Mononuclear cell (primary cell): Measurements from ENCODE around the gene TIAM2. TPM values are rescaled to one million over a fixed set of nuclear protein-coding genes. Genes with fewer than 3 reads are reported as not detected.

ENCODE experiments used
- H3K27me3 ChIP-seq: 2 replicates; pipeline ENCODE4 v1.6.0; 2011; ENCODE audit warnings: low read length, control low read depth; ENCODE audit not compliant: insufficient read depth
- H3K4me1 ChIP-seq: 2 replicates; pipeline ENCODE4 v1.5.1; 2011; ENCODE audit warnings: mild to moderate bottlenecking, low read length, control low read depth; ENCODE audit not compliant: insufficient read depth
- H3K4me3 ChIP-seq: 2 replicates; pipeline ENCODE4 v1.5.1; 2011; ENCODE audit warnings: mild to moderate bottlenecking, low read length, moderate library complexity
- H3K9me3 ChIP-seq: 2 replicates; pipeline ENCODE4 v1.5.1; 2011; ENCODE audit warnings: low read depth, mild to moderate bottlenecking, control low read depth, low read length
- total RNA-seq: library from RNA; depleted of rRNA; stranded (reverse); fragments of >200 nt; gene quantifications from one replicate; pipeline ENCODE4 v1.2.3, GENCODE V29; 2012

Gene TIAM2
- total RNA-seq, 1 donor = 2.8 TPM

DNA sequence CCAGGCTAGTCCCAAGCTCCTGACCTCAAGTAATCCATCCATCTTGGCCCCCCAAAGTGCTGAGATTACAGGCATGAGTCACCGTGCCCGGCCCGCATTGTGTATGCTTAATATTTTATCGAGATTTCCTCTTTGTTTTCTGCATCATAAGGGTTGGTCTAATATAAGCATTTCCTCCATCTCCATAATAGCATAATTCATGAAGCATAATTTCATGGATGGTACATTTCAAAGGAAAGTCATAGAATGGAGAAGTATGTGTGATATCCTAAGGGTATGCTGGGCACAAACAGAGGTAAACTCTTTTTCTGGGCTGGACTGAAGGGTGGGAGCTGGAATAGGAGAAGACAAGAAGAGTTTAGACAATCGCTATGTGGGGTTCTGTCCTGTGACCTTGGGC is 17.5 kb upstream of the TIAM2 start:
- H3K4me3 ChIP-seq = no peak overlapping the region
- H3K4me1 ChIP-seq = no peaks in the 10 kb centered on the region
- no peaks in the 10 kb centered on the region for H3K9me3 ChIP-seq
- H3K27me3 ChIP-seq = no peaks in the 10 kb centered on the region

DNA sequence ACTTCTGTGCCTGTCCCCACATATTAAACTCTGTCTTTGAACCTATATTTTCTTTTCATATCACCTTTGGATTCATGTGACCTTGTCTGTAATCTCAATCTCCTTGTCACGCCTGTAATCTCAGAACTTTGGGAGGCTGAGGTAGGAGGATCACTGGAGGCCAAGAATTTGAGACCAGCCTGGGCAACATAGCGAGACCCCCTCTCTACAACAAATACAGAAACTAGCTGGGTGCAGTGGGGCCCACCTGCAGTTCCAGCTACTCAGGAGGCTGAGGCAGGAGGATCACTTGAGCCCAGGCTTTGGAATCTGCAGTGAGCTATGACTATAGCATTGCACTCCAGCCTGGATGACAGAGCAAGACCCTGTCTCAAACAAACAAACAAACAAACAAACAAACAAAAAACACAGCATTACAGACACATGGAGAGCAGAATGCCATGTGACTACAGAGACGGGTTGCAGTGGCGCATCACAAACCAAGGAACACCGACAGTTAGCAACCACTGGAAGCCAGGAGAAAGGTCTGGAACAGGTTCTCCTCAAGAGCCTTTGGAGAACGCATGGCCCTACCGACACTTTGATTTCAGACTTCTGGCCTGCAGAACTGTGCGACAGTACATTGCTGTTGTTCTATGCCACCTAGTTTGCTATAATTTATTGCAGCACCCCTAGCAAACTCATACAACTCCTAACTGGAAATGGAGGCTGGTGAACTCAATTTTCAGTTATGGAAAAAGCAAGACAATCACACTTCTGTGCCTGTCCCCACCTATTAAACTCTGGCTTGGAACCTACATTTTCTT is 14.6 kb upstream of the TIAM2 start:
- H3K27me3 ChIP-seq = no peaks in the 10 kb centered on the region
- H3K4me1 ChIP-seq = no peaks in the 10 kb centered on the region
- no peaks in the 10 kb centered on the region for H3K9me3 ChIP-seq
- no peak overlapping the region for H3K4me3 ChIP-seq

DNA sequence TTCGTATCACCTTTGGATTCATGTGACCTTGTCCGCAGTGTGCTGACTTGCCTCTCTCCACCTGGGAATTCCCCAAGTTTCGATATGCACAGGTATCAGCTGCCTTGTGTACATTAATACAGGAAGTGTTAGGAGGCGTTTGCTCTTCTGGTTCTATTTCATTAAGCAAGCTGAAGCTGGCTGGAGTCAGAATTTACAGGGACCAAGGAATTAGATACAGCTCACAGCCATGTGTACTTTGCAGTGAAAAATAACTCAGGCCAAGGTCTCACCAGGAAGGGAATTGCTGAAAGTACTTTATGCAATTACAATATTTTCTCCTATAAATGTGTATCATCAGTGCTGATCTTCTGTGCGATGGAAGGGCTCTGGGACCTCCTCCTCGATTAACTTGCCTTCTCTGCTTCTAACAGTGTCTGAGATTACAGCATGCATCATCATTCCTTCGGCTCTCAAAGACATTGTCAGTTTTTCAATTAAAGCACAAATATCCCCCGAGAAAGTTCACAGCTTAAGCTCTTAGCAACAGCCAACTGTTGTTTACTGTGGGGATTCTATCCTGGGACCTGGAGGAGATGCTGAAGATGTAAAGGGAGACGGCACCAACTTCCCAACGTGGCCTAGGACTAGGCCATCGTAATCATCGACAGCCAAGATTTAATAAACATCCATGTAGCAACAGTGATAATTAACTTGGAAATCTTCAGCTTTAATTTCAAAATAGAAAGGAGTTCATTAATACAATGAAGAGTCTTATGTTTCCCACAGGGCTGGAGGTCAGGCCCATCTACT is 13.8 kb upstream of the TIAM2 start:
- no peak overlapping the region for H3K4me3 ChIP-seq
- H3K9me3 ChIP-seq = no peaks in the 10 kb centered on the region
- H3K27me3 ChIP-seq = no peaks in the 10 kb centered on the region
- no peaks in the 10 kb centered on the region for H3K4me1 ChIP-seq

DNA sequence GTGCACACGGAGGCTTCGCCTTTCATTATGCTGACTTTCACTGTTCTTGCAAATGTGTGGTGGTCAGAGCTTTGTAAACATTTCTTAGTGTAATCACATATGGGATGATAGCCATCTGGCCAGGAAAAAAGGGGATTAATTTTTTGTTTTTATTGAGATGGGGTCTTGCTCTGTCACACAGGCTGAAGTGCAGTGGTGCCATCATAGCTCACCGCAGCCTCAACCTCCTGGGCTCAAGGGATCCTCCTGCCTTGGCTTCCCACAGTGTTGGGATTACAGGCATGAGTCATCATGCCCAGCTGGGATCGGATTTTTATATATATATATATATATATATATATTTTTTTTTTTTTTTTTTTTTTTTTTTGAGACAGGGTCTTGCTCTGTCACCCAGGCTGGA is 11.0 kb upstream of the TIAM2 start:
- H3K27me3 ChIP-seq = no peaks in the 10 kb centered on the region
- H3K4me3 ChIP-seq = no peak overlapping the region
- H3K4me1 ChIP-seq = no peaks in the 10 kb centered on the region
- no peaks in the 10 kb centered on the region for H3K9me3 ChIP-seq

GRCh38 chr6:154986787-154987235 is 8.3 kb upstream of the TIAM2 start:
- H3K9me3 ChIP-seq = no peaks in the 10 kb centered on the region
- no peaks in the 10 kb centered on the region for H3K4me1 ChIP-seq
- H3K4me3 ChIP-seq = no peak overlapping the region
- no peaks in the 10 kb centered on the region for H3K27me3 ChIP-seq

DNA sequence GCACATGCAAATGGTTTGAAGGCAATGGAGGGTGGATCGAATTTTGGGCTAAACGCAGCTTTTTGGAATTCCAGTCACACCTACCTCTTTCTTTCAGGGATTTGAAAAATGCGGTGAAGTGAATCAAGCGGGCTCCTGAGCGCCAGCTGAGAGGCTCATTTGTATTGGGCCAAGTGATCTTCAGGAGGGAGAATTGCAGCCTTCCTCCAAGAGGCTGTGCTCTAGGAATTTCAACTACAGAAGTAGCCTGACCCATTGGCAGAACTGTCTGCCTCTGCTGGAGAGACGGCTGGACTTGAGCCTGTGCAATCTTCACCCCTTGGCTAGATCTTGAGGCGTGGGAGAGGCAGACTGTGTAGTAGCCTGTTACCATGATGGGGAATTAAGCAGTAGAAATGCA is 5.7 kb upstream of the TIAM2 start:
- no peaks in the 10 kb centered on the region for H3K4me1 ChIP-seq
- no peaks in the 10 kb centered on the region for H3K27me3 ChIP-seq
- H3K4me3 ChIP-seq = no peak overlapping the region
- no peaks in the 10 kb centered on the region for H3K9me3 ChIP-seq

GRCh38 chr6:154991207-154991606 is 3.9 kb upstream of the TIAM2 start:
- H3K9me3 ChIP-seq = no peaks in the 10 kb centered on the region
- H3K27me3 ChIP-seq = peaks cover 8% of the 10 kb centered on the region
- no peak overlapping the region for H3K4me3 ChIP-seq
- peaks cover 8% of the 10 kb centered on the region for H3K4me1 ChIP-seq

- no peaks in the 10 kb centered on the region for H3K9me3 ChIP-seq
- peaks cover 8% of the 10 kb centered on the region for H3K4me1 ChIP-seq
- no peak overlapping the region for H3K4me3 ChIP-seq
- H3K27me3 ChIP-seq = peaks cover 24% of the 10 kb centered on the region
These were observed 2.1 kb upstream of the TIAM2 start for GRCh38 chr6:154993026-154993425.

DNA sequence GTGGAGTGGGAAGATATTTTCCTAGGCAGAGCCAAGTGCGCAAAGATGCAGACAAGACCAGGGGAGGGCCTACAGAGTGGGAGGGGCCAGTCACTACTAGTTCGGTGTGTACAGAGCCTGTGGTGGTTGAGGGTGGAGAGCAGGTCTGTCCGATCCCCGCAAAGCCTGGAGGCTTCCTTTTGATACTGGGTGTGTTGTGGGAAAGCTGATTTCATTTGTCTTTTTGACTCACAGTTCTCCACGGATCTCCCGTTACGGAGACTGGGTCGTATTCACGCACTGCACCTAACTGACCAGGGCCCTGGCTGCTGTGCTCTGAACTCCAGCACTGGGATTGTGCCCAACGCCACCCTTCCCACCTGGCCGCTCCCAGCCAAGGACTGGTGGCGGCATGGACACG is 1.4 kb upstream of the TIAM2 start:
- Histone ChIP-seq H3K4me1 (peaks cover 8% of the 10 kb centered on the region), H3K27me3 (peaks cover 30% of the 10 kb centered on the region), H3K4me3 (no peak overlapping the region), H3K9me3 (no peaks in the 10 kb centered on the region)

- H3K4me1 ChIP-seq = peaks cover 8% of the 10 kb centered on the region
- H3K9me3 ChIP-seq = no peaks in the 10 kb centered on the region
- H3K27me3 ChIP-seq = peaks cover 32% of the 10 kb centered on the region
- no peak overlapping the region for H3K4me3 ChIP-seq
These were observed 270 bp upstream of the TIAM2 start for GRCh38 chr6:154994836-154995253.

GRCh38 chr6:154996016-154996590 is 988 bp downstream of the TIAM2 start:
- no peak overlapping the region for H3K4me3 ChIP-seq
- no peaks in the 10 kb centered on the region for H3K9me3 ChIP-seq
- H3K4me1 ChIP-seq = peaks cover 8% of the 10 kb centered on the region
- H3K27me3 ChIP-seq = peaks cover 32% of the 10 kb centered on the region

- peaks cover 32% of the 10 kb centered on the region for H3K27me3 ChIP-seq
- H3K4me3 ChIP-seq = no peak overlapping the region
- H3K4me1 ChIP-seq = peaks cover 8% of the 10 kb centered on the region
- no peaks in the 10 kb centered on the region for H3K9me3 ChIP-seq
These were observed 1.8 kb downstream of the TIAM2 start for GRCh38 chr6:154996841-154997311.

GRCh38 chr6:154998855-154999254 is 3.7 kb downstream of the TIAM2 start:
- Histone ChIP-seq H3K4me3 (no peak overlapping the region), H3K4me1 (peaks cover 8% of the 10 kb centered on the region), H3K27me3 (peaks cover 32% of the 10 kb centered on the region), H3K9me3 (no peaks in the 10 kb centered on the region)

GRCh38 chr6:155001482-155001881 is 6.4 kb downstream of the TIAM2 start:
- no peaks in the 10 kb centered on the region for H3K9me3 ChIP-seq
- H3K4me3 ChIP-seq = no peak overlapping the region
- no peaks in the 10 kb centered on the region for H3K4me1 ChIP-seq
- H3K27me3 ChIP-seq = peaks cover 22% of the 10 kb centered on the region

DNA sequence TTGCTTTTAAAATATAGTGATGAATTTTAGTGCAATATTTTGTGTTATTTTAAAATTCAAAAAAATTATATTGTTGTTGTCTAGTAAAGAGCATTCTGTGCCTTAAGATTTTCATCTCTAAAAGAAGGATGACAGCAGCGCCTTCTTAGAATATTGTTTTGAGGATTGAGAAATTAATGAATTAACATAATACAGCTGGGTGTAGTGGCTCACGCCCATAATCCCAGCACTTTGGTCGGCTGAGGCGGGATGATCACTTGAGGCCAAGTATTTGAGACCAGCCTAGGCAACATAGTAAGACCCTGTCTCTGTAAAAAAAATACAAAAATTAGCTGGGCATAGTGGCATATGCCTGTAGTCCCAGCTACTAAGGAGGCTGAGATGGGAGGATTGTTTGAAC is 6.8 kb downstream of the TIAM2 start:
- no peak overlapping the region for H3K4me3 ChIP-seq

More for the DNA sequence above, 6.8 kb downstream of the TIAM2 start:
- Histone ChIP-seq H3K4me1 (no peaks in the 10 kb centered on the region), H3K27me3 (peaks cover 18% of the 10 kb centered on the region), H3K9me3 (no peaks in the 10 kb centered on the region)
